Kidney (tissue), 14 donors: Measurements from ENCODE around the gene TMEM132C. TPM values are rescaled to one million over a fixed set of nuclear protein-coding genes. Genes with fewer than 3 reads are reported as not detected.

Experiments used
- DNase-seq, 5 donors: peaks; one replicate each; pipeline ENCODE4 v3.0.0-alpha.2; 2013 to 2020
- FAIRE-seq: peaks from 2 replicates; lab custom pipeline; 2012; peaks lifted over from hg19 to GRCh38; lab: Jason Lieb, UNC
- H3K27ac ChIP-seq, 2 donors: one replicate each; pipeline ENCODE4 v1.7.0; 2013; ENCODE audit warnings: low read depth in 2 of 2, low read length in 2 of 2, inconsistent platforms in 1 of 2
- H3K27me3 ChIP-seq: one replicate; pipeline ENCODE4 v1.7.1; 2013; ENCODE audit warnings: low read length, inconsistent platforms; ENCODE audit not compliant: control insufficient read depth, insufficient read depth
- H3K36me3 ChIP-seq, 3 donors: one replicate each; pipeline versions ENCODE4 v1.7.0 to v1.7.1; 2013; ENCODE audit warnings: low read length in 3 of 3, control low read depth in 1 of 3, inconsistent platforms in 1 of 3; ENCODE audit not compliant: insufficient read depth in 3 of 3, control insufficient read depth in 2 of 3
- H3K4me1 ChIP-seq, 3 donors: one replicate each; pipeline versions ENCODE4 v1.7.0 to v1.7.1; 2013; ENCODE audit warnings: low read length in 3 of 3, inconsistent platforms in 1 of 3, low read depth in 1 of 3; ENCODE audit not compliant: control insufficient read depth in 2 of 3, insufficient read depth in 2 of 3
- H3K4me3 ChIP-seq, 3 donors: one replicate each; pipeline versions ENCODE4 v1.7.0 to v1.8.1; 2013; ENCODE audit warnings: low read length in 3 of 3, control low read depth in 1 of 3, inconsistent platforms in 1 of 3
- H3K9ac ChIP-seq, 3 donors: one replicate each; pipeline versions ENCODE4 v1.7.0 to v1.7.1; 2013; ENCODE audit warnings: low read length in 3 of 3, control low read depth in 1 of 3, inconsistent platforms in 1 of 3
- H3K9me3 ChIP-seq, 3 donors: one replicate each; pipeline versions ENCODE4 v1.7.0 to v1.7.1; 2013; ENCODE audit warnings: low read length in 3 of 3, control low read depth in 1 of 3, inconsistent platforms in 1 of 3; ENCODE audit not compliant: control insufficient read depth in 2 of 3, insufficient read depth in 1 of 3
- CTCF ChIP-seq: IDR thresholded peaks from 3 replicates; pipeline ENCODE4 v1.5.1; 2012; ENCODE audit warnings: mild to moderate bottlenecking, moderate library complexity, borderline replicate concordance; ENCODE audit not compliant: insufficient read depth; ENCODE audit errors: extremely low read depth
- intact Hi-C: fragments of 100-400 bp; cut with DNase I; formaldehyde crosslinking; loops from one replicate; pipeline ENCODE4 v1.11.1; 2022
- polyA plus RNA-seq: library from polyadenylated mRNA; stranded (reverse); fragments of 350-450 nt; fragmentation: Illumina TruSeq; extraction: RNeasy Lipid Tissue Mini Kit (QIAGEN cat#74804); gene quantifications from one replicate; pipeline ENCODE4 v1.2.3, GENCODE V29; 2014; ENCODE audit warnings: low read depth, low replicate concordance; ENCODE audit not compliant: insufficient read depth
- total RNA-seq: library from RNA; stranded (reverse); fragmentation: NEBNext Ultra II Directional; extraction: Animal tissue kit (Norgen Biotek cat#: 25700); gene quantifications from one replicate; pipeline ENCODE4 v1.2.1, GENCODE V29; 2021
- donor health status: control.
- donor health status: control.
- donor health status: control.
- donor health status: control.
- donor health status: control.
- donor health status: DM: yes; HTN: yes; CAD: no.
- donor health status: Normal renal cell carcinoma (clear cell type).

TMEM132C gene
- total and polyA plus RNA-seq, 2 donors from 2014 or later = 0.28 to 0.75 TPM

- no peak for FAIRE-seq
- Histone ChIP-seq H3K9ac (no peak overlapping the region), H3K9me3 (no peaks in the 10 kb centered on the region), H3K27me3 (no peaks in the 10 kb centered on the region), H3K4me3 (no peak overlapping the region), H3K36me3 (no peaks in the 10 kb centered on the region), H3K27ac (no peak overlapping the region), H3K4me1 (no peaks in the 10 kb centered on the region)
- no peak for TF ChIP-seq CTCF
- DNase-seq = no peak
- intact Hi-C loops = no loop called here
Measured at GRCh38 chr12:128684352-128684751, 417.4 kb downstream of the TMEM132C start.

GRCh38 chr12:128685903-128686475 is 419.0 kb downstream of the TMEM132C start:
- FAIRE-seq (no peak), DNase-seq (no peak)
- H3K9ac ChIP-seq = no peak overlapping the region
- intact Hi-C loops = no loop called here
- H3K4me3 ChIP-seq = no peak overlapping the region
- H3K27ac ChIP-seq = no peak overlapping the region
- no peaks in the 10 kb centered on the region for H3K36me3 ChIP-seq
- no peaks in the 10 kb centered on the region for H3K27me3 ChIP-seq
- H3K9me3 ChIP-seq = no peaks in the 10 kb centered on the region
- no peak for TF ChIP-seq CTCF
- H3K4me1 ChIP-seq = no peaks in the 10 kb centered on the region

- no peak overlapping the region for H3K4me3 ChIP-seq
- H3K4me1 ChIP-seq = no peaks in the 10 kb centered on the region
- no peaks in the 10 kb centered on the region for H3K27me3 ChIP-seq
- no peaks in the 10 kb centered on the region for H3K36me3 ChIP-seq
- H3K9ac ChIP-seq = no peak overlapping the region
- no peak for TF ChIP-seq CTCF
- intact Hi-C loops = no loop called here
- FAIRE-seq (no peak), DNase-seq (no peak)
- H3K9me3 ChIP-seq = no peaks in the 10 kb centered on the region
- H3K27ac ChIP-seq = no peak overlapping the region
Measured at GRCh38 chr12:128687851-128688250, 420.9 kb downstream of the TMEM132C start.

- H3K27ac ChIP-seq = no peak overlapping the region
- no peak overlapping the region for H3K4me3 ChIP-seq
- H3K36me3 ChIP-seq = no peaks in the 10 kb centered on the region
- intact Hi-C loops = no loop called here
- no peak for TF ChIP-seq CTCF
- no peaks in the 10 kb centered on the region for H3K4me1 ChIP-seq
- no peaks in the 10 kb centered on the region for H3K9me3 ChIP-seq
- DNase-seq (peak in 3 of 5 donors; percentile 14 to 39 (median 19)), FAIRE-seq (no peak)
- H3K27me3 ChIP-seq = no peaks in the 10 kb centered on the region
- H3K9ac ChIP-seq = no peak overlapping the region
Measured at GRCh38 chr12:128690641-128691040, 423.7 kb downstream of the TMEM132C start.
